HG02884 (cell line): ENCODE measurements around the gene CREB5.
A peak's percentile ranks its signal among the peaks of the same experiment; 100 is the strongest.

Experiments used
- ATAC-seq: cut with Tn5 transposase; IDR thresholded peaks from one replicate; pipeline ENCODE4 v1.9.1; 2021; ENCODE audit warnings: mild to moderate bottlenecking, moderate library complexity; ENCODE audit not compliant: unreplicated experiment

The CREB5 gene

DNA sequence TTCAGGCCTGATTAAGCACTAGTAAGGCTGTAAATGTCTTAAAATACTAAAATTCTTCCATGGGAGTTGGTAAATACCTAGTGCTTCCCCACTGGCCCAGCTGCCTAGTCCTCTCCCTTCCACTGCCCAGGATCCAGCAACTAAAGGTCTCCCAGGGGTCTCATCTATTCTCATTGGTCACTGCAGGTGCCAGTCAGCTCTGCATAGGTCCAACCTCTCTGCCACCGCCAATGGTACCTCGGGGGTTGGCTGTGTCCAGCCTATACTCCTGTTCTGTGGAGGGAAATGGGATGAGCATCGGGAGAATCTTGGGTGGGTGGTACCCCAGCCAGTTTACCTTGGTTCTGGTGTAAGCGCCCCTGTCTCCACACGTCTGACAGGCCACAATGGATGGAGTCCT, 6.1 kb upstream of the CREB5 start:
- ATAC-seq, result no peak

DNA sequence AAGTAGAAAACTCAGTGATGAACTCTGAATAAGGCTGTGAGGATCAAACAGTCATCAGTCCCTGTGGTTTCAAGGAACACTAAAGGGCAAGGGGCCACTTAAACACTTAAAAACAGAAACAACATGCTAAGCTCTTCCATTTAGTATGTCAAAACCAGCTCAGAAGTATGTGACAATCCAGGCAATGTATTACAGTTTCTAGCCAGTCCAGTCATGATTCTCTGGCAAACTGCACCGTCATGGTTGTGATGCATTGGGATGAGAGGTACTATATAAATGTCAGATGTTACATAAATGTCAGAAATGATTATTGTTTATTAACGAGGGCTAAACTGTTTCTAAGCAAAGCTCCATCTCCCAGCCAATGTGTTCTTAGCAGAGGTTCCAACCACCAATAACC, 4.7 kb upstream of the CREB5 start:
- no peak for ATAC-seq

GRCh38 chr7:28408105-28408959, 4.0 kb upstream of the CREB5 start:
- no peak for ATAC-seq

DNA sequence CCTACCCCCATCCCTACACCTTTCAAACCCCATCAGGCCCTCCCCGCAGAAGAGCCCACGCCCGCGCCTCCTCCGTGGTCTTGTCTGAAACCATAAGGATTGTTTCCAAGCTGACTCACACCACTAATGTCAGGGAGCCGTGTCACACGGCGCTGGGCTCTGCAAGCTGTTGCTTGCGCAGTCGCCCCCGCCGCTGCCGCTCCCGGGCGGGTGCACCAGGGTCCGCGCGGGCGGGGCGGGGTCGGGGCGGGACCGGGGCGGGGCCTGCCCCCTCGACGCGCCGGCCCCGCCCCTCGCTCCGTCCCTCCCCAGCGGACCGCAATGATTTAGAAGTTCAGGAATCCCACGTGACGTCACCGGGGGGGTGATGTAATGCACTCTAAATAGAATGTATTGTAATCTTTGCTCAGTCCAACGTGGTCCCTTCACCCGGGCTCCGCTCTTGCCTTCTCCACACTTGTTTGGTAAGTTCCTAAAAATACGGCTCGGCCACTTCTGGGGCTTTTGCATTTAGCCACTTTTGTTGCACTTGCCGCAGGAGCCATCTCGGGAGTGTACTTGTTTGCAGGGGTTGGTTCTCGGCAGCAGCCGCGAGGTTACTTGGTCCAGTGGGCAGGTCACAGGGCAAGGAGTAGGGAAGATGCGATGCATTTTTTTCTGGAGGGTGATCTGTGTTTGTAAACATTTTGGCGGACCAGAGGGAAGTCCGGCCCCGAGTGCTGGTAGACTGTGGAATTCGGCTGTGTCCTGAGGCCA, 3.2 kb upstream of the CREB5 start:
- ATAC-seq, result peak; percentile 47

DNA sequence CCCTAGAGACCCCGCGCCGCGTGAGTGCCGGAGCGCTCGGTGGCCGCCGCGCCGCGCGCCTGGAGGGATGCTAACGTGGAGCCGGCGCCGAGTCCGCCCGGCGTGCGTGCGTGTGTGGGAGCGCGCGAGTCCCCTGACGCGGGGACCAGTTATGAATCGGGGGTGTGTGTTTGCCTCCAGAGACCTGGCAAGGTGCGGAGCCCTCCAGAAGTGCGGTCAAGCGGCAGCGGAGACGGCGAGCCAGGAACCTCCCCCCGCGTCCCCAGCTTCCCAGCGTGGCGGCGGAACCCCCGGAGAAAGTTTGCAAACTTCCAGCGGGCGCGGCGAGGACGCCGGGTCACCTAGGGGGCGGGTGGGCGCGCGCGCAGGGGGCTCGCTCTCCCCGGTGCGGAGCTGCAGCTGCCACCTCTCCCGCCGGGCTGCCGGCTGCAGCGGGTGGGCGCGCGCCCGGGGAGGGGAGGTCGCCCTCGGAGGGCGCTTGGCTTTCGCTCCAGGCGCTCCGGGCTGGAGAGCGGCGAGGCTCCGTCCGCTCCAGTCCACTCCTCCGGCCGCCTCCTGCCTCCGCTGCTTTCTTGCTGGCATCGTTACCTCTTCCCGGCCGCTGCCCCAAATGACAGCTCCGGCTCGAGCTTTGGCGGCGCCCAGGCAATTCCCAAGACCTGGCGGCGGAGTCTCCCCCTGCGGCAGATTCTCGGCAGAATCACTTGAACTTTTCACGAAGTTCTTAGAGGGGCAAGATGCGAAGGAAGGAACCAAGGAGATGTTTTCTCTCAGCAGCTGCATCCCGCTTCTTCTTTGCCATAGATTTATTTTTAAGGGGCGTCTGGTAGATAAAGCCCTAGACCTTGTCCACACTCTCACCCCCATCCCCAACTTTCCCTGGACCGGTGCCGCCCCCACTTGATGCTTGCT, 2.3 kb upstream of the CREB5 start:
- no peak for ATAC-seq

GRCh38 chr7:28410628-28411531, 1.4 kb upstream of the CREB5 start:
- ATAC-seq, result no peak

DNA sequence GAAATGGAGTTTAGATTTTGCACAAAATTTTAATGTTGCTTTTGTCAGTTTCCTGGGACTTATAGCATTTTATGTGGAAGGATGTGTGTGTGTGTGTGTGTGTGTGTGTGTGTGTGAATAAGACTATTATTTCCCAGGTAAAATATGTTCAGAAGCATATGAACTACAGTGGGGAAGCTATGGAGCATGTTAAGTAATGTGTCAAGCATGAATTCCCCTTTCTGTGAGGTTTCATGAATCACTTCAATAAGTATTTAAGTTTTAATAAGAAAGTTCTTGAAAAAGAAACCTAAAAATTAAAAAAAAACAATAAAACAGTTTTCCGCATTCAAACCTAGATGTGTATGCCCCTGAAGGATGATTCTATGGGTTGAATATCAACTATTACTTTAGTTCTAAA, 693 bp downstream of the CREB5 start:
- no peak for ATAC-seq

- no peak for ATAC-seq
Measured at GRCh38 chr7:28414453-28414852, 2.1 kb downstream of the CREB5 start.

- ATAC-seq, result no peak
Measured at GRCh38 chr7:28417321-28417940, 5.1 kb downstream of the CREB5 start.

GRCh38 chr7:28418311-28418710, 6.0 kb downstream of the CREB5 start:
- ATAC-seq, result no peak

- no peak for ATAC-seq
Measured at GRCh38 chr7:28418966-28419365, 6.6 kb downstream of the CREB5 start.

GRCh38 chr7:28419716-28420115, 7.4 kb downstream of the CREB5 start:
- ATAC-seq, result no peak

GRCh38 chr7:28423112-28423511, 10.8 kb downstream of the CREB5 start:
- ATAC-seq, result no peak

DNA sequence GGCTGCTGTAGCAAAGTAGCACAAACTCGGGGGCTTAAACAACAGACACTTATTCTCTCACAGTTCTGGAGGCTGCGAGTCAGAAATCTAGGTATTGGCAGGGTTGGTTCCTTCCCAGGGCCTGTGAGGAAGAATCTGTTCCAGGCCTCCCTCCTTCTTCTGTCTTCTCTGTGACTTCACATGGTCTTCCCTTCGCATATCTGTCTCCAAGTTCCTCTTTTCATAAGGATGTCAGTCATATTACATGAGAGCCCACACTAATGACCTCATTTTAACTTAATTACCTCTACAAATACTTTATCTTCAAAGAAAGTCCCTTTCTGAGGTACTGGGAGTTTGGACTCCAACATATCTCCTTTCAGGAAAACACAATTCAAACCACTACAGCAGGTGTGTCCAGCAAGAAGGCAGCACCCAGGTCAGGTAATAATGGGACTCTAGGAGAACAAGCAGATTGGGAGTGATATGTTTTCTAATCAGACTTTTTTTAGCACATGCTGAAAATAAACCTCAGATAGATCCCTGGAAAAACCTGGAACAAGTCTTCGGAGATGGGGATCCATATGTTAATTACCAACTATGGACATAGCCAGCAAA, 11.7 kb downstream of the CREB5 start:
- no peak for ATAC-seq

GRCh38 chr7:28425496-28425895, 13.2 kb downstream of the CREB5 start:
- ATAC-seq, result no peak

DNA sequence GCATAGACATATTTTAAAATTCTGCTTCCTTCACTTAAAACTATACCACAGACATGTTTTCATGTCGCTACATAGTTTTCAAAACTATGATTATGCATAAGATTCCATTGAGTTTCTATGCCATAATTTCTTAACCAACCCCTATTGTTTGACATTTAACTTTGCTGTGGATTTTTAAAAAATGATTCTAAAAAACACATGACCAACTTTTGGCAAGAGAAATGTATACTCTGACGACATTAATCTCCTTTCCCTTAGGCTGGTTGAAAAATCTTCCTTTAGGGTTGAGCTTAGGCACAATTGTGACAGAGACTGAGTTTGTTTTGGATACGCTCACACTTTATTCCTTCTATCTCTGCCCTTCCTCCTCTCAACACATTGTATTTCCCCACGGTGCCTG, 14.9 kb downstream of the CREB5 start:
- no peak for ATAC-seq

DNA sequence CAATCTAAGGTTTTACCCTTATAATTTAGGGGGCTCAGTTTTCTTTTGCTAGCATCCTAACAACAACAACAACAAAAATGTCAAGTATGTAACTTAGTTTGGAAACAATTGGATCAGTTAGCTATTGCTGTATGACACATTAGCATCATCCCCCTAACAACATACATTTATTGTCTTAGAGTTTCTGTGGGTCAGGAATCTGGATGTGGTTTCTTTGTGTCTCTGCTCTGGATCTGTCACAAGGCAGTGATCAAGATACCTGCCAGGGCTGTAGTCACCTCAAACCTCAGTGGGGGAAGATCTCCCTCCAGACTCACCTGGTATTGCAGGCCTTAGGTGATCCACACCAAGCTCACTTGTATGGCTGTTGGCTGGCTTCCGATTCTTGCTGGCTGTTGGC, 18.3 kb downstream of the CREB5 start:
- ATAC-seq, result no peak

DNA sequence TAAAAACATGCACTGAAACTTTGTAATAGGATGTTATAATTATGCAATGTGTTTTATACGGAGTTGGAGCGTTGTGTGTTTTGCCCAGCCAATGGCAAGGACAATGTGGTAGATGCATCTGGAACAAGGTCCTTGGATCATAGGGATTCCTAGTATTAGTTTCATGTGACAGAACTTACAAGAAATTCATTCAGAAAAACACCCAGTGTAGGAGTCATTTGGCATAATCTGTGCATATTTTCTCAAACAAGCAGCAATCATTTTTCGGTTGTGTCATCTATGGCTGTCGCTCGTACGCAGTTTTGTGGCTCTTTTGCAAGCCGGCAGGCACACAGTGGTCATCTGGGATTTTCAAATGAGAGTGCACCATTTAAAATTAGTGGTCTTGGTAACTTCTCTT, 19.8 kb downstream of the CREB5 start:
- ATAC-seq, result no peak

DNA sequence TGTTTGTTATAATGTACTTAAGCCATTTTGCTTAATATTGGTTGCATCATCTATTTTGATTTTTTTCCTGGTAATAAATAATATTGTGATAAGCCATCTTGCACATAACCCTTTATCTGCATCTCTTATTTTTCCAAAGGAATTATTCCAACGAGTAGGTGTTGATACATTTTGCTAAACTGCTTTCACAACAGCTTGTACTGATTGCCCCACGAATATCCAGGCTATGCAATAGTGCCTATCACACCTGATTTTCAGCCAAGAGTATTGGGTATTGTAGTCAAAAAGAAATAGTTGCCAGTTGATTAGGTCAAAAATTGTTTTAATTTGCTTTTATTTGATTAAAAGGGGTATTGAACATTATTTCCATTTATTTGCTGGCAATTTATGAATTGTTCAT, 20.7 kb downstream of the CREB5 start:
- no peak for ATAC-seq
